ENCODE results near the gene GPR55.

DNA sequence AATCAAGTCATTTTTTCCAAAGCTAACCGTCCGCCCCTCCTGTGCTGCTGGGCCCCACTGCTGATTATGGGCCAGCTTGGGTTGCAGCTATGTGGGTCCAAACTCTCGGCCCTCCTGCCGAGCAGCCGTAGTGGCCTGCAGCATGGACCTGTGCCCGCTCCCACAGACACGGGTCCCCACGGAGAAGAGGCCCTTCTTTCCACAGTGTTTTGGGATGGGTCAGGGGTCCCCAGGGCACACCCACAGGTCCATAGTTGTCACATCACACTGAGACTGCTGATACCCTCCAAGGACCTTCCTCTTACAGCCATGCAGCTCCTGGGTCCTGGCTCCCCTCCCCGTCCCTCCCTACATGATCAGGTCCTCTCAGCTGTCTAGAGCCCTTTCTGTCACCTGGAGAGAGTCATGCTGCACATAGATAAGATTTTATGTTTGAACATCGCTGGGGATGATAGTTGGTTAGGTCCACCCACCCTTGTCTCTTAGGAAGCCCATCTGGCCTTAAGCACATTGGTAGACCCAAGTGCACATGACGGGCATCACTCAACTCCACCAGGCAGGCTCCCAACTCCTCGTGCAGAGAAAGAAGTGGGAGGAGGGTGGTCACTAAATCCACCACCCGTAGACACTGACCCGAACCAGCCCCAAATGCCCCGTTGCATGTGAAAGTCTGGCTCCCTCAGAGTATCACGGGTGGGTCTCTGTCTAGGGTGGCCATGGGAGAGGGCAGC, 17.5 kb downstream of the GPR55 start:
- TF ChIP-seq, protein P1, sequence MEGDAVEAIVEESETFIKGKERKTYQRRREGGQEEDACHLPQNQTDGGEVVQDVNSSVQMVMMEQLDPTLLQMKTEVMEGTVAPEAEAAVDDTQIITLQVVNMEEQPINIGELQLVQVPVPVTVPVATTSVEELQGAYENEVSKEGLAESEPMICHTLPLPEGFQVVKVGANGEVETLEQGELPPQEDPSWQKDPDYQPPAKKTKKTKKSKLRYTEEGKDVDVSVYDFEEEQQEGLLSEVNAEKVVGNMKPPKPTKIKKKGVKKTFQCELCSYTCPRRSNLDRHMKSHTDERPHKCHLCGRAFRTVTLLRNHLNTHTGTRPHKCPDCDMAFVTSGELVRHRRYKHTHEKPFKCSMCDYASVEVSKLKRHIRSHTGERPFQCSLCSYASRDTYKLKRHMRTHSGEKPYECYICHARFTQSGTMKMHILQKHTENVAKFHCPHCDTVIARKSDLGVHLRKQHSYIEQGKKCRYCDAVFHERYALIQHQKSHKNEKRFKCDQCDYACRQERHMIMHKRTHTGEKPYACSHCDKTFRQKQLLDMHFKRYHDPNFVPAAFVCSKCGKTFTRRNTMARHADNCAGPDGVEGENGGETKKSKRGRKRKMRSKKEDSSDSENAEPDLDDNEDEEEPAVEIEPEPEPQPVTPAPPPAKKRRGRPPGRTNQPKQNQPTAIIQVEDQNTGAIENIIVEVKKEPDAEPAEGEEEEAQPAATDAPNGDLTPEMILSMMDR (conservative IDR thresholded peaks at IDR 0.05; ENCODE audit: low read depth, low read length) = no peak
- no peak for TF ChIP-seq EZH2 (IDR thresholded peaks at IDR 0.05; ENCODE audit: borderline replicate concordance, low read depth, low read length, poor library complexity, severe bottlenecking)

All from A673 (cell line).